Right lobe of liver (tissue), 6 donors: ENCODE measurements around the gene SNAP23. TPM values are rescaled to one million over a fixed set of nuclear protein-coding genes. Genes with fewer than 3 reads are reported as not detected.

Experiments used
- ATAC-seq, 4 donors: fragments of 200-7000 bp; cut with Tn5 transposase; one replicate each; pipeline ENCODE4 v1.9.1; 2020; ENCODE audit warnings: mild to moderate bottlenecking in 4 of 4, moderate library complexity in 4 of 4
- DNase-seq, 3 donors: peaks; one replicate each; pipeline ENCODE4 v3.0.0-alpha.2; 2020
- H3K27ac ChIP-seq, 3 donors: fragments of 200-600 bp; one replicate each; pipeline ENCODE4 v1.8.0; 2022
- H3K27me3 ChIP-seq, 2 donors: fragments of 200-600 bp; one replicate each; pipeline ENCODE4 v1.8.0; 2022
- H3K36me3 ChIP-seq, 4 donors: fragments of 200-600 bp; sonication (generic) in 1 of 4; one replicate each; pipeline versions ENCODE4 v1.5.1 to v1.8.0; 2017 to 2022; ENCODE audit warnings: control low read depth in 1 of 4
- H3K4me1 ChIP-seq, 4 donors: fragments of 200-600 bp; sonication (generic) in 1 of 4; one replicate each; pipeline versions ENCODE4 v1.5.1 to v1.8.0; 2017 to 2022; ENCODE audit warnings: control low read depth in 1 of 4
- H3K4me3 ChIP-seq, 3 donors: fragments of 200-600 bp; one replicate each; pipeline ENCODE4 v1.8.0; 2022
- H3K9me3 ChIP-seq, 4 donors: fragments of 200-600 bp; sonication (generic) in 1 of 4; one replicate each; pipeline versions ENCODE4 v1.5.1 to v1.8.0; 2017 to 2022; ENCODE audit warnings: control low read depth in 1 of 4
- CTCF ChIP-seq, 4 donors: fragments of 200-600 bp in 3 of 4; fragments of 450-650 bp in 1 of 4; IDR thresholded peaks; one replicate each; pipeline versions ENCODE4 v1.5.1 to v1.8.0; 2016 to 2022; ENCODE audit warnings: antibody characterized with exemption in 4 of 4, mild to moderate bottlenecking in 2 of 4
- POLR2A ChIP-seq: fragments of 450-650 bp; IDR thresholded peaks from one replicate; pipeline ENCODE4 v1.6.1; 2017; ENCODE audit warnings: antibody characterized with exemption, mild to moderate bottlenecking
- WGBS: methylation state at CpG from one replicate; pipeline ENCODE4 v1.1.6; 2018; ENCODE audit warnings: low coverage, low lambda C conversion rate; ENCODE audit not compliant: insufficient coverage; ENCODE audit errors: missing lambda C conversion rate; 5-methylcytosine and 5-hydroxymethylcytosine counted together
- intact Hi-C, 2 donors: fragments of 100-400 bp; cut with DNase I; formaldehyde crosslinking; loops; one replicate each; pipeline versions ENCODE4 v1.11.2 to v1.14.1; 2022
- long read RNA-seq: library from polyadenylated mRNA; unstranded; transcript quantifications from one replicate; pipeline ENCODE4 v2.0.0, GENCODE V29; 2019
- total RNA-seq, 6 experiments: library from RNA; depleted of rRNA in 2 of 6; stranded (reverse); fragments of >200 nt in 2 of 6; fragmentation: NEBNext Ultra II Directional in 3 of 6; extraction: Animal tissue kit (Norgen Biotek cat#: 25700) in 3 of 6; gene quantifications; one replicate each; pipeline versions ENCODE4 v1.1.0 to v1.2.4, GENCODE V29; 2016 to 2023
- donor health status: DM: no; HTN: yes; CAD: no.
- donor health status: DM: no; HTN: no; CAD: no.
- donor health status: DM: no; HTN: no; CAD: no.
- donor health status: DM: no; HTN: yes; CAD: no.
- donor health status: DM: no; HTN: yes; CAD: no.

The SNAP23 gene
- total RNA-seq: 10 to 100 TPM; 20.7 to 30.9 (median 26.9) TPM
- long read RNA-seq, transcript SNAP23-201 (8 exons, 2,687 nt): major isoform, 10 of 13 reads
- long read RNA-seq, partial matches to known transcripts: 0 of 13 reads
- long read RNA-seq, other reads (novel, unspliced or antisense): 3 of 13 reads

- Histone ChIP-seq H3K4me3 (peak within 1 kb of the TSS; percentile 56 to 74 (median 69)), H3K27me3 (no peaks in the 10 kb centered on the region), H3K9me3 (no peaks in the 10 kb centered on the region), H3K27ac (peak within 1 kb of the TSS; percentile 94 to 99 (median 98)), H3K36me3 (no peaks in the 10 kb centered on the region), H3K4me1 (peaks cover 0 to 29% (median 4%) of the 10 kb centered on the region in 4 donors)
- peak; percentile 94 to 97 (median 97) for DNase-seq
- TF ChIP-seq CTCF (IDR thresholded peaks at IDR 0.05): no peak
- TF ChIP-seq POLR2A: peak; percentile 87
- 2% methylated on average over 39 of the region's 43 CpGs for WGBS
- ATAC-seq: peak; percentile 88 to 95 (median 91)
- intact Hi-C loops: no loop called here
Observed at GRCh38 chr15:42495361-42496212, at the start of gene SNAP23. TSS of gene SNAP23 (plus strand) at chr15:42495634. CDS start at chr15:42511847, 16,213 bp downstream.

- Histone ChIP-seq H3K36me3 (peaks cover 0 to 64% (median 10%) of the 10 kb centered on the region in 4 donors), H3K9me3 (no peaks in the 10 kb centered on the region), H3K27ac (no peak overlapping the region), H3K4me3 (no peak overlapping the region), H3K27me3 (no peaks in the 10 kb centered on the region), H3K4me1 (no peaks in the 10 kb centered on the region)
- DNase-seq (no peak), ATAC-seq (no peak)
- TF ChIP-seq POLR2A: no peak
- intact Hi-C loops: no loop called here
- WGBS: 88% methylated on average over 2 of the region's 2 CpGs
Observed at GRCh38 chr15:42447599-42447998, 47.8 kb upstream of the SNAP23 start.

- DNase-seq (no peak), ATAC-seq (no peak)
- no peaks in the 10 kb centered on the region for H3K9me3 ChIP-seq
- no peaks in the 10 kb centered on the region for H3K4me1 ChIP-seq
- TF ChIP-seq CTCF (IDR thresholded peaks at IDR 0.05): no peak
- no peak for TF ChIP-seq POLR2A
- 94% methylated on average over 5 of the region's 6 CpGs for WGBS
- intact Hi-C loops: no loop called here
- peaks cover 0 to 64% (median 9%) of the 10 kb centered on the region in 4 donors for H3K36me3 ChIP-seq
- H3K4me3 ChIP-seq: no peak overlapping the region
- H3K27ac ChIP-seq: no peak overlapping the region
- no peaks in the 10 kb centered on the region for H3K27me3 ChIP-seq
Observed at GRCh38 chr15:42448281-42448680, 47.2 kb upstream of the SNAP23 start.

- Histone ChIP-seq H3K4me1 (no peaks in the 10 kb centered on the region), H3K36me3 (peaks cover 0 to 61% (median 9%) of the 10 kb centered on the region in 4 donors), H3K4me3 (no peak overlapping the region), H3K9me3 (no peaks in the 10 kb centered on the region), H3K27me3 (no peaks in the 10 kb centered on the region), H3K27ac (no peak overlapping the region)
- intact Hi-C loops: no loop called here
- WGBS: 93% methylated on average over 9 of the region's 13 CpGs
- TF ChIP-seq CTCF (IDR thresholded peaks at IDR 0.05) (no peak), POLR2A (no peak)
- ATAC-seq: no peak
- no peak for DNase-seq
Observed at GRCh38 chr15:42449770-42450424, 45.5 kb upstream of the SNAP23 start.

- Histone ChIP-seq H3K4me3 (no peak overlapping the region), H3K9me3 (no peaks in the 10 kb centered on the region), H3K27me3 (no peaks in the 10 kb centered on the region), H3K4me1 (no peaks in the 10 kb centered on the region), H3K27ac (no peak overlapping the region), H3K36me3 (peaks cover 0 to 60% (median 9%) of the 10 kb centered on the region in 4 donors)
- no peak for DNase-seq
- intact Hi-C loops: no loop called here
- ATAC-seq: no peak
- 93% methylated on average over 4 of the region's 4 CpGs for WGBS
- TF ChIP-seq CTCF (IDR thresholded peaks at IDR 0.05) (no peak), POLR2A (no peak)
Observed at GRCh38 chr15:42450425-42450790, 45.0 kb upstream of the SNAP23 start.
